ENCODE data around the gene CDKAL1. TPM values are rescaled to one million over a fixed set of nuclear protein-coding genes. Genes with fewer than 3 reads are reported as not detected.

Gene CDKAL1
- total and polyA plus RNA-seq, 9 of the 15 experiments (the other 6 are each of a cell fraction or from before 2014, with no cell fraction given): 11.2 to 36.3 (median 20.1) TPM

DNA sequence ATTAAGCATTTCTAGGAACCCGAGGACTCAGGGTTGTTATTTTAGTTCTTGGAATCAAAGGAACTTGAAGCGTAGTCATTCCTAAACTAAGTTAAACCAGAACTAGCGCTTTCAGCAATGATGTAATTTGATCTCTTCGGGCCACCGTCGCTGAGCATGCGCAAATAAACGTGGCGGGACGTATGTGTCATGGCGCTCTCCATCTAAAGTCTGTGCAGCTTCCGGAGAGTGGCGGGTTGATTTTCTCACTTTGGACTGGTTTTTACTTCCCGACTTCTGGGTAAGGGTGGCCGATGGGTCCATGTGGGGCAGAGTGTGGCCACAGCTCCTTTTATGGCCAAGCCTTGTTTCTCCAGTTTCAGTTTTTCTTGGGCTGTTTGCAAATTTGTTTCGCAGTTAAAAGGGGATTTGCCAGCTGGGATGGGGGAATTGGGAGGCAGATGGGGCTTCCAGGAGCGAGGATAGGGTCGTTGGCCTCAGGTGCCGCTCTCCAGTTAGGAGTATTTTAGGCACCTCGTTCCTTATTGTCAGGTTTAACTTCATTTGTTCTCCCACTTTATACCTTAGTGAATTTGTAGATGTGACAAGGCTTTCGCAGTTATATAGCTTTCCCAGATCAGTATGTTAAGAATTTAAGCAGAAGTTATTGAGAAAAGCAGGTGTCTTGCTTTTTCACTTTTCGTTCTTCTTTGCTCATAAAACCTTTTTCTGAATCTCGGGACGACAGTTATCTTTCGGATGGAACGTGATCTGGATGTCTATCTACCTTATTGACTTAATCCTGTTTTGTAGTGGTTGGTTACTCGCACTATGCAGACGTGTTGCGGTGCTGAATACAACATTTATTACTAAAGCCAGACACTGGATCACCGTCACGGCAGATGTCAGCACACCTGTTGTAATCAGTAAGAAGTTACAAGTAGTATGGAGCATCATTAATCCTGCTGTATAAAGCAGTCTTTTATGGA lies at the start of gene CDKAL1 (continued):
- TF ChIP-seq, protein P1, sequence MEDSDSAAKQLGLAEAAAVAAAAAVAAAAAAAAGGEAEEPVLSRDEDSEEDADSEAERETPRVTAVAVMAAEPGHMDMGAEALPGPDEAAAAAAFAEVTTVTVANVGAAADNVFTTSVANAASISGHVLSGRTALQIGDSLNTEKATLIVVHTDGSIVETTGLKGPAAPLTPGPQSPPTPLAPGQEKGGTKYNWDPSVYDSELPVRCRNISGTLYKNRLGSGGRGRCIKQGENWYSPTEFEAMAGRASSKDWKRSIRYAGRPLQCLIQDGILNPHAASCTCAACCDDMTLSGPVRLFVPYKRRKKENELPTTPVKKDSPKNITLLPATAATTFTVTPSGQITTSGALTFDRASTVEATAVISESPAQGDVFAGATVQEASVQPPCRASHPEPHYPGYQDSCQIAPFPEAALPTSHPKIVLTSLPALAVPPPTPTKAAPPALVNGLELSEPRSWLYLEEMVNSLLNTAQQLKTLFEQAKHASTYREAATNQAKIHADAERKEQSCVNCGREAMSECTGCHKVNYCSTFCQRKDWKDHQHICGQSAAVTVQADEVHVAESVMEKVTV (CRISPR knock-in tag; IDR thresholded peaks at IDR 0.05): 0 out of 2 replicates have a peak, but pooled peaks have one; percentile 20
- TF ChIP-seq, protein P2, sequence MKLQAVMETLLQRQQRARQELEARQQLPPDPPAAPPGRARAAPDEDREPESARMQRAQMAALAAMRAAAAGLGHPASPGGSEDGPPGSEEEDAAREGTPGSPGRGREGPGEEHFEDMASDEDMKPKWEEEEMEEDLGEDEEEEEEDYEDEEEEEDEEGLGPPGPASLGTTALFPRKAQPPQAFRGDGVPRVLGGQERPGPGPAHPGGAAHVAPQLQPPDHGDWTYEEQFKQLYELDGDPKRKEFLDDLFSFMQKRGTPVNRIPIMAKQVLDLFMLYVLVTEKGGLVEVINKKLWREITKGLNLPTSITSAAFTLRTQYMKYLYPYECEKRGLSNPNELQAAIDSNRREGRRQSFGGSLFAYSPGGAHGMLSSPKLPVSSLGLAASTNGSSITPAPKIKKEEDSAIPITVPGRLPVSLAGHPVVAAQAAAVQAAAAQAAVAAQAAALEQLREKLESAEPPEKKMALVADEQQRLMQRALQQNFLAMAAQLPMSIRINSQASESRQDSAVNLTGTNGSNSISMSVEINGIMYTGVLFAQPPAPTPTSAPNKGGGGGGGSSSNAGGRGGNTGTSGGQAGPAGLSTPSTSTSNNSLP (IDR thresholded peaks at IDR 0.05; ENCODE audit: borderline replicate concordance, low read depth, low read length): no peak; the same call in 1 of the 2 replicates
- TF ChIP-seq RFX5 (IDR thresholded peaks at IDR 0.05; ENCODE audit: low read depth, low read length) (no peak), ZNF431 (CRISPR knock-in tag; IDR thresholded peaks at IDR 0.05) (no peak), SIX5 (IDR thresholded peaks at IDR 0.05; ENCODE audit: borderline replicate concordance in 1 of 2, insufficient read depth in 1 of 2, low read depth in 1 of 2, low read length in 2 of 2) (peak in 1 of 2 experiments; percentile 30; a peak in 1 of 4 replicates), ZNF280A (IDR thresholded peaks at IDR 0.05; ENCODE audit: low read depth, partially characterized antibody) (no peak), ZNF239 (CRISPR knock-in tag; IDR thresholded peaks at IDR 0.05) (peak; percentile 25), PURB (CRISPR knock-in tag; IDR thresholded peaks at IDR 0.05; ENCODE audit: low read depth) (no peak), HIVEP1 (CRISPR knock-in tag; IDR thresholded peaks at IDR 0.05) (no peak), NFE2L1 (tag; IDR thresholded peaks at IDR 0.05; ENCODE audit: borderline replicate concordance, low read depth) (no peak), EP300 (IDR thresholded peaks at IDR 0.05; ENCODE audit: low read length) (peak; percentile 46; the same call in 1 of the 2 replicates), ZNF785 (CRISPR knock-in tag; IDR thresholded peaks at IDR 0.05) (no peak), HNRNPK (IDR thresholded peaks at IDR 0.05; ENCODE audit: low read depth, low read length, poor library complexity, severe bottlenecking) (no peak), CCAR2 (IDR thresholded peaks at IDR 0.05; ENCODE audit: low read depth, low read length) (no peak), IRF2 (CRISPR knock-in tag; IDR thresholded peaks at IDR 0.05) (no peak), RHOXF2B (CRISPR knock-in tag; conservative IDR thresholded peaks at IDR 0.05) (no peak), MITF (IDR thresholded peaks at IDR 0.05) (no peak)
- TF ChIP-seq, protein P3, sequence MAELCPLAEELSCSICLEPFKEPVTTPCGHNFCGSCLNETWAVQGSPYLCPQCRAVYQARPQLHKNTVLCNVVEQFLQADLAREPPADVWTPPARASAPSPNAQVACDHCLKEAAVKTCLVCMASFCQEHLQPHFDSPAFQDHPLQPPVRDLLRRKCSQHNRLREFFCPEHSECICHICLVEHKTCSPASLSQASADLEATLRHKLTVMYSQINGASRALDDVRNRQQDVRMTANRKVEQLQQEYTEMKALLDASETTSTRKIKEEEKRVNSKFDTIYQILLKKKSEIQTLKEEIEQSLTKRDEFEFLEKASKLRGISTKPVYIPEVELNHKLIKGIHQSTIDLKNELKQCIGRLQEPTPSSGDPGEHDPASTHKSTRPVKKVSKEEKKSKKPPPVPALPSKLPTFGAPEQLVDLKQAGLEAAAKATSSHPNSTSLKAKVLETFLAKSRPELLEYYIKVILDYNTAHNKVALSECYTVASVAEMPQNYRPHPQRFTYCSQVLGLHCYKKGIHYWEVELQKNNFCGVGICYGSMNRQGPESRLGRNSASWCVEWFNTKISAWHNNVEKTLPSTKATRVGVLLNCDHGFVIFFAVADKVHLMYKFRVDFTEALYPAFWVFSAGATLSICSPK (IDR thresholded peaks at IDR 0.05; ENCODE audit: borderline replicate concordance): no peak

All from K562 (cell line).